BJ (cell line): ENCODE results near the gene FAM124A. TPM values are rescaled to one million over a fixed set of nuclear protein-coding genes. Genes with fewer than 3 reads are reported as not detected.

ENCODE experiments used
- CTCF ChIA-PET: fragments of 350-600 bp; formaldehyde crosslinking; extraction: SDS; loops from one replicate; lab custom pipeline; 2021; ENCODE audit warnings: antibody characterized with exemption, inconsistent platforms; lab: Yijun Ruan, JAX
- POLR2A ChIA-PET: fragments of 300-600 bp; sonication (Branson Sonifier 250); formaldehyde crosslinking; extraction: SDS; loops from one replicate; lab custom pipeline; 2021; ENCODE audit warnings: antibody characterized with exemption; lab: Charles Lee
- DNase-seq: peaks from one replicate; pipeline ENCODE4 v3.0.0-alpha.2; 2011; ENCODE audit warnings: low read depth
- H3K27me3 ChIP-seq: 2 replicates; pipeline ENCODE4 v1.6.0; 2011; ENCODE audit warnings: low read length; ENCODE audit not compliant: control insufficient read depth, insufficient read depth
- H3K36me3 ChIP-seq: 2 replicates; pipeline ENCODE4 v1.5.1; 2011; ENCODE audit warnings: low read length; ENCODE audit not compliant: control insufficient read depth, insufficient read depth
- H3K4me3 ChIP-seq: 2 replicates; pipeline ENCODE4 v1.5.1; 2011; ENCODE audit warnings: low read depth, mild to moderate bottlenecking, control low read depth, low read length
- CTCF ChIP-seq: IDR thresholded peaks from 2 replicates; pipeline ENCODE4 v1.5.1; 2011; ENCODE audit warnings: low read depth, mild to moderate bottlenecking, control low read depth, inconsistent platforms, low read length, moderate library complexity; ENCODE audit not compliant: insufficient read depth
- polyA plus RNA-seq: library from polyadenylated mRNA; depleted of rRNA; stranded (reverse); fragments of >200 nt; gene quantifications from 2 replicates; pipeline ENCODE4 v1.2.3, GENCODE V29; 2011; rRNA removed
- small RNA-seq: library from RNA; depleted of rRNA; stranded (forward); fragments of <200 nt; gene quantifications from one replicate; pipeline ENCODE3, GENCODE V24; 2012; ENCODE audit warnings: low replicate concordance, low read depth; ENCODE audit not compliant: insufficient read length

The FAM124A gene
- polyA plus RNA-seq, 1 experiment, result 0.02 TPM

- POLR2A ChIA-PET, result no interaction called here
- CTCF ChIA-PET, result interaction anchor here (1.2 kb wide), 1 partner anchor 26 kb away, joined by 4 read pairs; no protein-coding TSS in a partner anchor
- DNase-seq, result no peak
- Histone ChIP-seq H3K27me3 (no peaks in the 10 kb centered on the region; the same call in 1 of the 2 replicates), H3K4me3 (no peak overlapping the region), H3K36me3 (no peaks in the 10 kb centered on the region)
- no peak for TF ChIP-seq CTCF
These were observed 110.6 kb downstream of the FAM124A start for GRCh38 chr13:51332566-51333361.

- DNase-seq, result no peak
- no peak for TF ChIP-seq CTCF
- POLR2A ChIA-PET, result no interaction called here
- Histone ChIP-seq H3K36me3 (no peaks in the 10 kb centered on the region), H3K27me3 (no peaks in the 10 kb centered on the region; the same call in 1 of the 2 replicates), H3K4me3 (no peak overlapping the region)
- CTCF ChIA-PET, result no interaction called here
These were observed 111.2 kb downstream of the FAM124A start for GRCh38 chr13:51333421-51333820.

- TF ChIP-seq CTCF, result no peak
- Histone ChIP-seq H3K36me3 (no peaks in the 10 kb centered on the region), H3K27me3 (no peaks in the 10 kb centered on the region; the same call in 1 of the 2 replicates), H3K4me3 (no peak overlapping the region)
- no peak for DNase-seq
- ChIA-PET CTCF (no interaction called here), POLR2A (no interaction called here)
These were observed 111.6 kb downstream of the FAM124A start for GRCh38 chr13:51333826-51334225.

Small RNAs within 50 kb of the gene (small RNA-seq; reads per million reads assigned to genes)
- not detected for gene PRELID3BP2

Other genes with a start within 250 kb of the FAM124A start
- not detected in 2 replicates for gene C13orf42, start 111.1 kb upstream of the FAM124A start, polyA plus RNA-seq
- gene SERPINE3, start 117.3 kb downstream of the FAM124A start, polyA plus RNA-seq, result not detected in 2 replicates
- 17.2 and 32.0 TPM in 2 replicates for gene INTS6, start 230.6 kb downstream of the FAM124A start, polyA plus RNA-seq